ENCODE measurements around the gene PUM1. TPM values are rescaled to one million over a fixed set of nuclear protein-coding genes. Genes with fewer than 3 reads are reported as not detected.

Gene PUM1
- total and polyA plus RNA-seq, 2 of the 8 experiments (the other 6 are each of a cell fraction or from before 2014, with no cell fraction given): 122 to 177 TPM

DNA sequence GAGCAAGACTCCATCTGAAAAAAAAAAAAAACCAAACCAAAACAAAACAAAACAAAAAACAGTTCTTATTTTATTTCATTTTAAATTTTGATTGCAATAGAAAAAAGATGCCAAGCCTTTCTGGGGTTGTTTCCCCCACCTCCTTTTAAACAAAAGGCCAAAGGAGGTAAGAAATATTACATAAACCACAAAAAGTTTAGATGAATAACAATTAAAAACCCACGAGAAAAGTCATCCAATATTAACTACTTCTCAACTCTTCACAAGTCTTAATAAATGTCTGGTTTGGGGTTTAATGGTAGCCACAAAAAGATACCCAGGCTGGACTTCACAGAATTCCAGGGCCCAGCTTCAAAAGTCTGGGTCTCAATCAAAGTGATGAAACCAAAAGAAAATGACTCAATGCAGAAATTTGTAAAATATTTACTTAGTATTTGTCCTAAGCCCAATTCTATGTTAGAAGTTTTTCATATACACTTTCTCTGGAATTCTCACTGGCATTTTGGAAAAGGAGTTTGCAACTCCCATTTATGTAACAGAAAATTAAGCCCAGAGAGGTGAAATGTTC is 110.0 kb downstream of the PUM1 start:
- DNase-seq (ENCODE audit: low read depth in 1 of 2, low spot score in 2 of 2): no peak
- Histone ChIP-seq H2BK20ac (ENCODE audit: low read length) (no peak overlapping the region), H3K27me3 (replicated peaks in 1 of 4; ENCODE audit: control insufficient read depth in 3 of 4, extremely low read depth in 1 of 4, insufficient read depth in 3 of 4, low read length in 3 of 4) (no peaks in the 10 kb centered on the region), H2BK5ac (ENCODE audit: low read depth, low read length) (no peak overlapping the region), H4K20me1 (replicated peaks in 1 of 2; ENCODE audit: control insufficient read depth in 1 of 2, insufficient read depth in 2 of 2, low read length in 2 of 2) (peaks cover 4 to 6% of the 10 kb centered on the region in 2 experiments), H4K8ac (ENCODE audit: extremely low read depth, insufficient read depth, low read length) (no peak overlapping the region), H3K23ac (ENCODE audit: insufficient read length) (no peak overlapping the region), H2BK120ac (replicated peaks; ENCODE audit: low read depth, low read length) (no peak overlapping the region), H4K91ac (replicated peaks; ENCODE audit: insufficient read length, low read length) (no peak overlapping the region), H3K9me3 (ENCODE audit: insufficient read depth in 2 of 2, low read depth in 1 of 2, low read length in 1 of 2) (no peaks in the 10 kb centered on the region), H2BK15ac (ENCODE audit: low read length) (no peak overlapping the region), H3K18ac (ENCODE audit: extremely low read depth, low read length) (no peak overlapping the region), H3K4me1 (replicated peaks in 1 of 4; ENCODE audit: control insufficient read depth in 3 of 4, insufficient read depth in 4 of 4, low read length in 3 of 4) (no peaks in the 10 kb centered on the region), H3K79me2 (ENCODE audit: control insufficient read depth in 1 of 2, insufficient read depth in 2 of 2, low read length in 2 of 2) (peaks cover 0 to 43% of the 10 kb centered on the region in 2 experiments; a peak in 2 of 4 replicates), H2AK5ac (ENCODE audit: low read depth, low read length) (no peak overlapping the region), H3K4me3 (ENCODE audit: extremely low read depth in 1 of 4, insufficient read depth in 2 of 4, low read depth in 3 of 4, low read length in 4 of 4) (no peak overlapping the region), H3K79me1 (ENCODE audit: low read depth, low read length) (no peaks in the 10 kb centered on the region), H3K56ac (replicated peaks; ENCODE audit: insufficient read length, low read depth, low read length) (no peak overlapping the region), H3K9ac (replicated peaks in 1 of 4; ENCODE audit: extremely low read depth in 1 of 4, low read depth in 3 of 4, low read length in 3 of 4) (no peak overlapping the region), H3K27ac (ENCODE audit: low read depth, low read length) (no peak overlapping the region), H3K14ac (ENCODE audit: insufficient read length) (no peak overlapping the region), H2AFZ (ENCODE audit: low read length) (no peak overlapping the region), H4K5ac (ENCODE audit: insufficient read length, low read depth, low read length) (no peak overlapping the region), H3K23me2 (ENCODE audit: low read depth, low read length) (no peaks in the 10 kb centered on the region), H3K36me3 (ENCODE audit: control insufficient read depth in 2 of 4, insufficient read depth in 4 of 4, low read length in 3 of 4) (peaks cover 16 to 85% (median 53%) of the 10 kb centered on the region in 4 experiments), H3K4ac (replicated peaks; ENCODE audit: insufficient read length, low read depth, low read length) (no peak overlapping the region), H3K4me2 (ENCODE audit: insufficient read depth in 1 of 2, low read depth in 2 of 2, low read length in 2 of 2) (no peak overlapping the region), H2BK12ac (ENCODE audit: low read depth, low read length) (no peak overlapping the region)
- POLR2A ChIA-PET (ENCODE audit: partially characterized antibody): no interaction called here
- CTCF ChIA-PET (ENCODE audit: partially characterized antibody): no interaction called here
- WGBS, 2 experiments (ENCODE audit: extremely low coverage in 1 of 2, insufficient coverage in 1 of 2, insufficient read length in 1 of 2, insufficient replicate concordance in 2 of 2, low coverage in 1 of 2, low lambda C conversion rate in 2 of 2, missing lambda C conversion rate in 1 of 2): 88% methylated on average over 1 of the region's 1 CpG; no CpG with 5 or more reads in 1 of the 2 experiments
- no peak for FAIRE-seq
- TF ChIP-seq KDM4A (IDR thresholded peaks at IDR 0.05; ENCODE audit: low read depth, low read length, severe bottlenecking): no peak
- no peak for TF ChIP-seq POLR2A (IDR thresholded peaks at IDR 0.05; ENCODE audit: control extremely low read depth in 1 of 2, low read depth in 2 of 2, low read length in 2 of 2)
- no peak for TF ChIP-seq CREB1 (IDR thresholded peaks at IDR 0.05)
- TF ChIP-seq EZH2 (IDR thresholded peaks at IDR 0.05; ENCODE audit: low read depth, low read length, severe bottlenecking): no peak
- TF ChIP-seq FOSL1 (IDR thresholded peaks at IDR 0.05; ENCODE audit: insufficient read depth, low read depth, low read length): no peak
- no peak for TF ChIP-seq CHD2 (IDR thresholded peaks at IDR 0.05; ENCODE audit: low read length)
- TF ChIP-seq BCL11A (IDR thresholded peaks at IDR 0.05; ENCODE audit: low read depth in 2 of 2, low read length in 2 of 2): no peak
- TF ChIP-seq EGR1 (IDR thresholded peaks at IDR 0.05; ENCODE audit: borderline replicate concordance, low read depth, low read length): no peak
- no peak for TF ChIP-seq CTBP2 (IDR thresholded peaks at IDR 0.05; ENCODE audit: borderline replicate concordance, insufficient read depth, insufficient read length, low read length)
- TF ChIP-seq KDM1A (IDR thresholded peaks at IDR 0.05; ENCODE audit: borderline replicate concordance, low read length): no peak
- no peak for TF ChIP-seq SIX5 (IDR thresholded peaks at IDR 0.05; ENCODE audit: low read depth, low read length)
- TF ChIP-seq RFX5 (IDR thresholded peaks at IDR 0.05; ENCODE audit: borderline replicate concordance, low read depth, low read length): no peak
- TF ChIP-seq YY1 (IDR thresholded peaks at IDR 0.05; ENCODE audit: low read depth, low read length): no peak

All from H1 (cell line).